Fibroblast of lung (primary cell): ENCODE measurements around the gene FSTL5. TPM values are rescaled to one million over a fixed set of nuclear protein-coding genes. Genes with fewer than 3 reads are reported as not detected.

ENCODE experiments used
- DNase-seq, 2 donors: peaks; one replicate each; pipeline versions ENCODE4 v3.0.0 to v3.0.0-alpha.2; 2010; ENCODE audit warnings: low read depth in 2 of 2
- H2AFZ ChIP-seq: 2 replicates; pipeline ENCODE4 v1.5.1; 2012; ENCODE audit warnings: low read length, control low read depth, inconsistent platforms
- H3K27ac ChIP-seq: 2 replicates; pipeline ENCODE4 v1.5.1; 2011; ENCODE audit warnings: low read length, control low read depth; ENCODE audit not compliant: insufficient read depth
- H3K27me3 ChIP-seq: 2 replicates; pipeline ENCODE4 v1.5.1; 2011; ENCODE audit warnings: mild to moderate bottlenecking, low read length; ENCODE audit not compliant: control insufficient read depth, insufficient read depth
- H3K36me3 ChIP-seq: 2 replicates; pipeline ENCODE4 v1.5.1; 2011; ENCODE audit warnings: low read length; ENCODE audit not compliant: control insufficient read depth, insufficient read depth
- H3K4me1 ChIP-seq: 2 replicates; pipeline ENCODE4 v1.5.1; 2011; ENCODE audit warnings: low read length; ENCODE audit not compliant: control insufficient read depth, insufficient read depth; ENCODE audit errors: extremely low read depth
- H3K4me2 ChIP-seq: 2 replicates; pipeline ENCODE4 v1.5.1; 2011; ENCODE audit warnings: low read length, control low read depth; ENCODE audit not compliant: insufficient read depth; ENCODE audit errors: extremely low read depth
- H3K4me3 ChIP-seq, 4 experiments: fragments of 200-600 bp in 1 of 4; sonication (generic) in 1 of 4; replicated peaks in 1 of 4; 2 replicates each; pipeline ENCODE4 v1.5.1; 2011 to 2016; ENCODE audit warnings: low read length in 4 of 4, low read depth in 3 of 4, mild to moderate bottlenecking in 3 of 4, control low read depth in 2 of 4, inconsistent platforms in 1 of 4, mixed read lengths in 1 of 4; ENCODE audit not compliant: insufficient read depth in 1 of 4; ENCODE audit errors: control extremely low read depth in 1 of 4
- H3K79me2 ChIP-seq: 2 replicates; pipeline ENCODE4 v1.5.1; 2012; ENCODE audit warnings: mild to moderate bottlenecking, low read length, inconsistent platforms; ENCODE audit not compliant: control insufficient read depth, insufficient read depth
- H3K9ac ChIP-seq: 2 replicates; pipeline ENCODE4 v1.5.1; 2011; ENCODE audit warnings: mild to moderate bottlenecking, low read length, control low read depth; ENCODE audit not compliant: insufficient read depth
- H3K9me3 ChIP-seq: 2 replicates; pipeline ENCODE4 v1.5.1; 2012; ENCODE audit warnings: low read depth, low read length; ENCODE audit not compliant: control insufficient read depth, insufficient read depth
- H4K20me1 ChIP-seq: 2 replicates; pipeline ENCODE4 v1.5.1; 2011; ENCODE audit warnings: low read length; ENCODE audit not compliant: control insufficient read depth, insufficient read depth; ENCODE audit errors: extremely low read depth
- CTCF ChIP-seq, 2 donors: IDR thresholded peaks in 1 of 2; conservative IDR thresholded peaks in 1 of 2; 1 replicate in 1 of 2; 2 replicates in 1 of 2; pipeline ENCODE4 v1.5.1; 2011 to 2012; ENCODE audit warnings: low read length in 2 of 2, control low read depth in 1 of 2, inconsistent platforms in 1 of 2, low read depth in 1 of 2, mild to moderate bottlenecking in 1 of 2
- EZH2 ChIP-seq: IDR thresholded peaks from 2 replicates; pipeline ENCODE4 v1.5.1; 2012; ENCODE audit warnings: low read length, control low read depth, mild to moderate bottlenecking; ENCODE audit errors: missing control alignments
- polyA plus RNA-seq, 2 donors: library from polyadenylated mRNA; depleted of rRNA in 1 of 2; stranded (reverse) in 1 of 2; unstranded in 1 of 2; fragments of >200 nt; gene quantifications; 2 replicates each; pipeline ENCODE4 v1.2.1, GENCODE V29; 2011 to 2012; ENCODE audit warnings: missing spikeins in 1 of 2
- total RNA-seq: library from RNA; depleted of rRNA; stranded (reverse); fragments of >200 nt; gene quantifications from 2 replicates; pipeline ENCODE4 v1.2.1, GENCODE V29; 2014

FSTL5 gene
- total and polyA plus RNA-seq, 2 donors (not counting 1 experiment from before 2014, with no cell fraction given): 0.11 to 0.33 TPM

GRCh38 chr4:161658676-161659075, 505.1 kb downstream of the FSTL5 start:
- Histone ChIP-seq H4K20me1 (no peaks in the 10 kb centered on the region), H2AFZ (no peak overlapping the region), H3K9ac (no peak overlapping the region), H3K27me3 (no peaks in the 10 kb centered on the region), H3K4me1 (no peaks in the 10 kb centered on the region), H3K79me2 (no peaks in the 10 kb centered on the region), H3K9me3 (no peaks in the 10 kb centered on the region), H3K27ac (no peak overlapping the region), H3K36me3 (no peaks in the 10 kb centered on the region), H3K4me3 (no peak overlapping the region), H3K4me2 (no peak overlapping the region)
- no peak for DNase-seq
- TF ChIP-seq EZH2 (no peak), CTCF (conservative IDR thresholded peaks at IDR 0.05 in 1 of 2, IDR thresholded peaks at IDR 0.05 in 1 of 2; ENCODE audit: low read depth in 1 of 2, low read length in 2 of 2) (no peak)

GRCh38 chr4:161657616-161658015, 506.2 kb downstream of the FSTL5 start:
- H3K4me1 ChIP-seq: no peaks in the 10 kb centered on the region
- H2AFZ ChIP-seq: no peak overlapping the region
- no peak overlapping the region for H3K4me2 ChIP-seq
- no peak for DNase-seq
- H3K36me3 ChIP-seq: no peaks in the 10 kb centered on the region
- H3K9me3 ChIP-seq: no peaks in the 10 kb centered on the region
- no peak overlapping the region for H3K9ac ChIP-seq
- H3K4me3 ChIP-seq: no peak overlapping the region
- no peak overlapping the region for H3K27ac ChIP-seq
- no peaks in the 10 kb centered on the region for H3K79me2 ChIP-seq
- H4K20me1 ChIP-seq: no peaks in the 10 kb centered on the region
- no peak for TF ChIP-seq EZH2
- no peak for TF ChIP-seq CTCF (conservative IDR thresholded peaks at IDR 0.05 in 1 of 2, IDR thresholded peaks at IDR 0.05 in 1 of 2; ENCODE audit: low read depth in 1 of 2, low read length in 2 of 2)
- H3K27me3 ChIP-seq: no peaks in the 10 kb centered on the region

- Histone ChIP-seq H3K9ac (no peak overlapping the region), H3K9me3 (no peaks in the 10 kb centered on the region), H3K27me3 (no peaks in the 10 kb centered on the region), H4K20me1 (no peaks in the 10 kb centered on the region), H3K4me3 (no peak overlapping the region), H3K4me2 (no peak overlapping the region), H3K36me3 (no peaks in the 10 kb centered on the region), H2AFZ (no peak overlapping the region), H3K79me2 (no peaks in the 10 kb centered on the region), H3K4me1 (no peaks in the 10 kb centered on the region), H3K27ac (no peak overlapping the region)
- no peak for DNase-seq
- no peak for TF ChIP-seq CTCF (conservative IDR thresholded peaks at IDR 0.05 in 1 of 2, IDR thresholded peaks at IDR 0.05 in 1 of 2; ENCODE audit: low read depth in 1 of 2, low read length in 2 of 2)
- TF ChIP-seq EZH2: no peak
These were observed 507.2 kb downstream of the FSTL5 start for GRCh38 chr4:161656594-161656993.
